ENCODE data around the gene TPCN2. TPM values are rescaled to one million over a fixed set of nuclear protein-coding genes. Genes with fewer than 3 reads are reported as not detected.

TPCN2 gene
- total RNA-seq, 1 experiment from 2014 or later = 15.2 TPM

- no peak for DNase-seq (ENCODE audit: low read depth, low spot score)
- ChIA-PET POLR2A (no interaction called here), CTCF (no interaction called here), RAD21 (ENCODE audit: low non-redundant PET in 1 of 2, low total read pairs in 2 of 2, uncharacterized antibody in 2 of 2, unreplicated experiment in 2 of 2) (no interaction called here)
- H4K20me1 ChIP-seq (ENCODE audit: insufficient read depth) = no peaks in the 10 kb centered on the region
- no peaks in the 10 kb centered on the region for H3K27me3 ChIP-seq (ENCODE audit: insufficient read depth, low read length)
- H3K36me3 ChIP-seq (ENCODE audit: control insufficient read depth in 1 of 2, insufficient read depth in 2 of 2, low read length in 2 of 2) = peaks cover 0 to 2% of the 10 kb centered on the region in 2 experiments; a peak in 1 of 4 replicates
- no peak overlapping the region for H2AFZ ChIP-seq (ENCODE audit: low read depth, low read length, poor library complexity, severe bottlenecking)
- no peak overlapping the region for H3K4me3 ChIP-seq (replicated peaks in 1 of 2; ENCODE audit: low read depth in 1 of 2, low read length in 2 of 2)
- no peak overlapping the region for H3K4me2 ChIP-seq (ENCODE audit: low read length)
- no peaks in the 10 kb centered on the region for H3K79me2 ChIP-seq (ENCODE audit: insufficient read depth, low read length)
- H3K9ac ChIP-seq (ENCODE audit: low read length) = no peak overlapping the region
- BruUV-seq (replicated peaks) = TSS peak; percentile 33
- ATAC-seq = no peak
- no peaks in the 10 kb centered on the region for H3K9me2 ChIP-seq (ENCODE audit: insufficient read depth)
- H3K9me3 ChIP-seq (ENCODE audit: control insufficient read depth in 1 of 2, insufficient read depth in 1 of 2, low read depth in 1 of 2, low read length in 2 of 2) = no peaks in the 10 kb centered on the region
- H3K27ac ChIP-seq (ENCODE audit: low read depth, low read length) = no peak overlapping the region
- TF ChIP-seq POLR2AphosphoS5 (IDR thresholded peaks at IDR 0.05; ENCODE audit: low read depth, low read length) (no peak), ELF1 (IDR thresholded peaks at IDR 0.05; ENCODE audit: borderline replicate concordance, low read depth) (no peak), EZH2 (IDR thresholded peaks at IDR 0.05) (no peak), RAD21 (IDR thresholded peaks at IDR 0.05; ENCODE audit: low read depth) (no peak), EZH2phosphoT487 (IDR thresholded peaks at IDR 0.05; ENCODE audit: borderline replicate concordance) (no peak)
- TF ChIP-seq, protein P1, sequence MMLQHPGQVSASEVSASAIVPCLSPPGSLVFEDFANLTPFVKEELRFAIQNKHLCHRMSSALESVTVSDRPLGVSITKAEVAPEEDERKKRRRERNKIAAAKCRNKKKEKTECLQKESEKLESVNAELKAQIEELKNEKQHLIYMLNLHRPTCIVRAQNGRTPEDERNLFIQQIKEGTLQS (IDR thresholded peaks at IDR 0.05) = no peak
- intact Hi-C loops (cut with micrococcal nuclease) = no loop called here
- H3K4me1 ChIP-seq (ENCODE audit: control insufficient read depth in 1 of 2, insufficient read depth in 2 of 2, low read length in 2 of 2) = no peaks in the 10 kb centered on the region
Observed at GRCh38 chr11:69065147-69065710, 16.5 kb downstream of the TPCN2 start.

GRCh38 chr11:69066122-69067112 is 17.7 kb downstream of the TPCN2 start:
- BruUV-seq (replicated peaks) = no TSS peak
- Histone ChIP-seq H3K27ac (ENCODE audit: low read depth, low read length) (no peak overlapping the region), H3K36me3 (ENCODE audit: control insufficient read depth in 1 of 2, insufficient read depth in 2 of 2, low read length in 2 of 2) (peaks cover 0 to 2% of the 10 kb centered on the region in 2 experiments; a peak in 1 of 4 replicates), H2AFZ (ENCODE audit: low read depth, low read length, poor library complexity, severe bottlenecking) (no peak overlapping the region), H3K79me2 (ENCODE audit: insufficient read depth, low read length) (no peaks in the 10 kb centered on the region), H3K9me2 (ENCODE audit: insufficient read depth) (no peaks in the 10 kb centered on the region), H3K4me1 (ENCODE audit: control insufficient read depth in 1 of 2, insufficient read depth in 2 of 2, low read length in 2 of 2) (no peaks in the 10 kb centered on the region), H4K20me1 (ENCODE audit: insufficient read depth) (no peaks in the 10 kb centered on the region), H3K9me3 (ENCODE audit: control insufficient read depth in 1 of 2, insufficient read depth in 1 of 2, low read depth in 1 of 2, low read length in 2 of 2) (no peaks in the 10 kb centered on the region), H3K27me3 (ENCODE audit: insufficient read depth, low read length) (no peaks in the 10 kb centered on the region), H3K9ac (ENCODE audit: low read length) (no peak overlapping the region), H3K4me2 (ENCODE audit: low read length) (no peak overlapping the region), H3K4me3 (replicated peaks in 1 of 2; ENCODE audit: low read depth in 1 of 2, low read length in 2 of 2) (no peak overlapping the region)
- no peak for ATAC-seq
- POLR2A ChIA-PET = no interaction called here
- CTCF ChIA-PET = no interaction called here
- RAD21 ChIA-PET (ENCODE audit: low non-redundant PET in 1 of 2, low total read pairs in 2 of 2, uncharacterized antibody in 2 of 2, unreplicated experiment in 2 of 2) = no interaction called here
- TF ChIP-seq EZH2phosphoT487 (IDR thresholded peaks at IDR 0.05; ENCODE audit: borderline replicate concordance) (no peak), POLR2A (IDR thresholded peaks at IDR 0.05; ENCODE audit: borderline replicate concordance, extremely low read depth, insufficient read depth, insufficient read length) (no peak), SP1 (IDR thresholded peaks at IDR 0.05; ENCODE audit: low read depth) (no peak), YY1 (IDR thresholded peaks at IDR 0.05; ENCODE audit: extremely low read depth, insufficient replicate concordance, low read depth, low read length) (no peak), CBX3 (IDR thresholded peaks at IDR 0.05; ENCODE audit: low read depth) (no peak), SRF (IDR thresholded peaks at IDR 0.05; ENCODE audit: low read depth) (no peak), EGR1 (IDR thresholded peaks at IDR 0.05; ENCODE audit: low read depth) (no peak), TCF7L2 (IDR thresholded peaks at IDR 0.05; ENCODE audit: borderline replicate concordance, extremely low read depth, insufficient read depth, insufficient read length) (no peak)
- DNase-seq (ENCODE audit: low read depth, low spot score) = no peak
- intact Hi-C loops (cut with micrococcal nuclease) = no loop called here
